Caco-2 (cell line): ENCODE measurements around the gene SRGAP1. TPM values are rescaled to one million over a fixed set of nuclear protein-coding genes. Genes with fewer than 3 reads are reported as not detected.
"Not testable (repeated sequence)": the region's sequence is repeated elsewhere in the genome, so short reads cannot be mapped to it uniquely, and the experiment has no call there.

Experiments
- BruUV-seq: library from RNA; stranded (reverse); fragments of 400-500 nt; replicated peaks from 2 replicates; lab custom pipeline; 2021; lab: Mats Ljungman, UMichigan
- CTCF ChIA-PET: fragments of 300-600 bp; sonication (Branson Sonifier 250); formaldehyde crosslinking; loops from one replicate; lab custom pipeline; 2022; ENCODE audit warnings: antibody characterized with exemption; lab: Charles Lee
- POLR2A ChIA-PET: fragments of 300-600 bp; sonication (Branson Sonifier 250); formaldehyde crosslinking; loops from one replicate; lab custom pipeline; 2022; ENCODE audit warnings: antibody characterized with exemption; lab: Charles Lee
- DNase-seq, 2 experiments: peaks; one replicate each; pipeline versions ENCODE4 v3.0.0 to v3.0.0-alpha.2; 2020 to 2022
- H3K27me3 ChIP-seq: replicated peaks from 2 replicates; pipeline ENCODE4 v1.6.0; 2011; ENCODE audit warnings: low read length; ENCODE audit not compliant: control insufficient read depth, insufficient read depth
- H3K36me3 ChIP-seq: 2 replicates; pipeline ENCODE4 v1.5.1; 2011; ENCODE audit warnings: low read length; ENCODE audit not compliant: control insufficient read depth, insufficient read depth
- H3K4me1 ChIP-seq: fragments of 250-450 bp; sonication (Bioruptor Pico); 2 replicates; pipeline ENCODE4 v1.5.1; 2020; ENCODE audit warnings: mild to moderate bottlenecking
- H3K4me3 ChIP-seq: 2 replicates; pipeline ENCODE4 v1.5.1; 2011; ENCODE audit warnings: low read depth, mild to moderate bottlenecking, control low read depth, low read length
- H3K9me3 ChIP-seq: fragments of 250-450 bp; sonication (Bioruptor Pico); 2 replicates; pipeline ENCODE4 v1.5.1; 2020; ENCODE audit warnings: mild to moderate bottlenecking, moderate library complexity
- H3K27ac Mint-ChIP-seq: one replicate; pipeline ENCODE4 v1.8.0; 2022; ENCODE audit warnings: mixed read lengths; ENCODE audit not compliant: unreplicated experiment
- H3K27me3 Mint-ChIP-seq: one replicate; pipeline ENCODE4 v1.8.0; 2022; ENCODE audit warnings: mixed read lengths; ENCODE audit not compliant: insufficient read depth, unreplicated experiment
- H3K36me3 Mint-ChIP-seq: one replicate; pipeline ENCODE4 v1.8.0; 2022; ENCODE audit warnings: mild to moderate bottlenecking, mixed read lengths; ENCODE audit not compliant: insufficient read depth, unreplicated experiment
- H3K4me1 Mint-ChIP-seq: one replicate; pipeline ENCODE4 v1.8.0; 2022; ENCODE audit warnings: low read depth, mixed read lengths; ENCODE audit not compliant: unreplicated experiment
- H3K4me3 Mint-ChIP-seq: one replicate; pipeline ENCODE4 v1.8.0; 2022; ENCODE audit warnings: mild to moderate bottlenecking, moderate library complexity, mixed read lengths; ENCODE audit not compliant: unreplicated experiment
- H3K9me3 Mint-ChIP-seq: one replicate; pipeline ENCODE4 v1.8.0; 2022; ENCODE audit warnings: mixed read lengths; ENCODE audit not compliant: unreplicated experiment
- CTCF ChIP-seq, 2 experiments: fragments of 200-600 bp in 1 of 2; IDR thresholded peaks; 1 replicate in 1 of 2; 2 replicates in 1 of 2; pipeline versions ENCODE4 v1.5.1 to v1.8.0; 2011 to 2022; ENCODE audit warnings: antibody characterized with exemption in 1 of 2, control low read depth in 1 of 2, inconsistent platforms in 1 of 2, low read depth in 1 of 2, low read length in 1 of 2, mild to moderate bottlenecking in 1 of 2, moderate library complexity in 1 of 2; ENCODE audit not compliant: insufficient read depth in 1 of 2, severe bottlenecking in 1 of 2, unreplicated experiment in 1 of 2
- intact Hi-C: fragments of 100-400 bp; cut with micrococcal nuclease; formaldehyde crosslinking; loops from one replicate; pipeline ENCODE4 v1.10.0; 2022; ENCODE audit not compliant: unreplicated experiment
- total RNA-seq: library from RNA; stranded (reverse); gene quantifications from 2 replicates; pipeline ENCODE4 v1.2.3, GENCODE V29; 2022

SRGAP1 gene
- total RNA-seq, 1 experiment from 2014 or later, result 22.1 TPM

GRCh38 chr12:64029013-64029857, 184.7 kb downstream of the SRGAP1 start:
- intact Hi-C loops, result no loop called here
- no peak for DNase-seq
- ChIA-PET POLR2A (no interaction called here), CTCF (no interaction called here)
- no peaks in the 10 kb centered on the region for H3K27me3 Mint-ChIP-seq
- no peak overlapping the region for H3K4me3 Mint-ChIP-seq
- peaks cover 28% of the 10 kb centered on the region for H3K36me3 Mint-ChIP-seq
- peaks cover 2% of the 10 kb centered on the region for H3K36me3 ChIP-seq
- no peaks in the 10 kb centered on the region for H3K4me1 ChIP-seq
- no TSS peak for BruUV-seq
- H3K9me3 ChIP-seq, result no peaks in the 10 kb centered on the region
- H3K27me3 ChIP-seq, result no peaks in the 10 kb centered on the region
- H3K9me3 Mint-ChIP-seq, result no peaks in the 10 kb centered on the region
- H3K4me3 ChIP-seq, result no peak overlapping the region
- TF ChIP-seq CTCF (IDR thresholded peaks at IDR 0.05; ENCODE audit: insufficient read depth in 1 of 2, low read depth in 1 of 2, low read length in 1 of 2, severe bottlenecking in 1 of 2, unreplicated experiment in 1 of 2), result no peak
- no peak overlapping the region for H3K27ac Mint-ChIP-seq
- H3K4me1 Mint-ChIP-seq, result peaks cover 6% of the 10 kb centered on the region

DNA sequence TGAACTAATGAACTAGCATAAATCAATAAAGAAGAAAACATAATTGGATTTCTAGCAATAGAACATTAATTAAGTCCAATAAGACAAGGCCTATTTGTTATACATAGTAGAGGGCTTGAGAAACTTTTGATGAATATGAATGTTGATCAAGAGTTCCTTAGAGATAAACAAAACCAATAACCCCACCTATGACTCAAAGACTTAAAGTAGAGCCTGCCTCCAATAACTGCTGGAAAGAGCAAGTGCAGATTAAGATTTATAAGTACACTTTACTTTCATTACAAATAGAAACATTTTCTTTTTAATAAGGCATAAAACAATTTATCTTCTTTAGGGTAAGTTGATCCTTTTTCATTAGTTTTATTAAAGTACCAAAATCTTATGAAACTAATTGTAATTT, 185.7 kb downstream of the SRGAP1 start:
- H3K36me3 Mint-ChIP-seq, result peaks cover 28% of the 10 kb centered on the region
- H3K4me1 ChIP-seq, result no peaks in the 10 kb centered on the region
- no peak for DNase-seq
- CTCF ChIA-PET, result no interaction called here
- no peaks in the 10 kb centered on the region for H3K9me3 Mint-ChIP-seq
- no TSS peak for BruUV-seq
- H3K4me1 Mint-ChIP-seq, result peaks cover 6% of the 10 kb centered on the region
- H3K4me3 ChIP-seq, result no peak overlapping the region
- H3K27me3 Mint-ChIP-seq, result no peaks in the 10 kb centered on the region
- 0 out of 2 replicates have a peak, but pooled peaks cover 1% of the 10 kb centered on the region for H3K9me3 ChIP-seq
- TF ChIP-seq CTCF (IDR thresholded peaks at IDR 0.05; ENCODE audit: insufficient read depth in 1 of 2, low read depth in 1 of 2, low read length in 1 of 2, severe bottlenecking in 1 of 2, unreplicated experiment in 1 of 2), result no peak
- intact Hi-C loops, result no loop called here
- H3K4me3 Mint-ChIP-seq, result no peak overlapping the region
- no peaks in the 10 kb centered on the region for H3K27me3 ChIP-seq
- POLR2A ChIA-PET, result no interaction called here
- no peak overlapping the region for H3K27ac Mint-ChIP-seq
- H3K36me3 ChIP-seq, result peaks cover 2% of the 10 kb centered on the region

DNA sequence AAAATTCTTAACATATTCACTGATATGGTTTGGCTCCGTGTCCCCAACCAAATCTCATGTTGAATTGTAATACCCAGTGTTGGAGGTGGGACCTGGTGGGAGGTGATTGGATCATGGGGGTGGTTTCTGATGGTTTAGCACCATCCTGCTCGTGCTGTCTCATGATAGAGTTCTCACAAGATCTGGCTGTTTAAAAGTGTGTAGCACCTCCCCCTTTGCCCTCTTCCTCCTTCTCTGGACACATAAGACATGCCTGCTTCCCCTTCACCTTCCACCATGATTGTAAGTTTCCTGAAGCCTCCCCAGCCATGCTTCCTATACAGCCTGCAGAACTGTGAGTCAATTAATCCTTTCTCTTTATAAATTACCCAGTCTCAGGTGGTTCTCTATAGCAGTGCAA, 189.6 kb downstream of the SRGAP1 start:
- H3K9me3 Mint-ChIP-seq, BruUV-seq, H3K27me3 ChIP-seq, H3K36me3 ChIP-seq, DNase-seq, POLR2A ChIA-PET, H3K27me3 Mint-ChIP-seq, H3K4me3 ChIP-seq, CTCF ChIA-PET, H3K4me3 Mint-ChIP-seq, intact Hi-C loops, H3K9me3 ChIP-seq: not testable (repeated sequence)
- peaks cover 30% of the 10 kb centered on the region for H3K4me1 Mint-ChIP-seq
- peaks cover 24% of the 10 kb centered on the region for H3K36me3 Mint-ChIP-seq
- H3K4me1 ChIP-seq, result peaks cover 31% of the 10 kb centered on the region
- peak overlapping the region; percentile 45 for H3K27ac Mint-ChIP-seq
